ENCODE results near the gene NXN. TPM values are rescaled to one million over a fixed set of nuclear protein-coding genes. Genes with fewer than 3 reads are reported as not detected.

The NXN gene
- total RNA-seq, 1 donor from 2014 or later = 177 TPM

- Mint-ChIP-seq H3K9me3 (ENCODE audit: unreplicated experiment) (peaks cover 14% of the 10 kb centered on the region), H3K36me3 (ENCODE audit: unreplicated experiment) (no peaks in the 10 kb centered on the region), H3K27me3 (ENCODE audit: unreplicated experiment) (peaks cover 12% of the 10 kb centered on the region), H3K4me1 (ENCODE audit: low read depth, unreplicated experiment) (peaks cover 9% of the 10 kb centered on the region), H3K4me3 (ENCODE audit: unreplicated experiment) (no peak overlapping the region), H3K27ac (ENCODE audit: unreplicated experiment) (no peak overlapping the region)
- no peak for DNase-seq
- TF ChIP-seq CTCF (IDR thresholded peaks at IDR 0.05; ENCODE audit: partially characterized antibody, unreplicated experiment) = no peak
These were observed 27.9 kb upstream of the NXN start for GRCh38 chr17:1007310-1008007.

- Mint-ChIP-seq H3K4me3 (ENCODE audit: unreplicated experiment) (no peak overlapping the region), H3K4me1 (ENCODE audit: low read depth, unreplicated experiment) (peaks cover 21% of the 10 kb centered on the region), H3K27me3 (ENCODE audit: unreplicated experiment) (peaks cover 14% of the 10 kb centered on the region), H3K27ac (ENCODE audit: unreplicated experiment) (no peak overlapping the region), H3K36me3 (ENCODE audit: unreplicated experiment) (no peaks in the 10 kb centered on the region), H3K9me3 (ENCODE audit: unreplicated experiment) (peaks cover 18% of the 10 kb centered on the region)
- DNase-seq = no peak
- TF ChIP-seq CTCF (IDR thresholded peaks at IDR 0.05; ENCODE audit: partially characterized antibody, unreplicated experiment) = no peak
These were observed 26.5 kb upstream of the NXN start for GRCh38 chr17:1006054-1006453.

- Mint-ChIP-seq H3K27ac (ENCODE audit: unreplicated experiment) (peak overlapping the region; percentile 24), H3K36me3 (ENCODE audit: unreplicated experiment) (no peaks in the 10 kb centered on the region), H3K4me3 (ENCODE audit: unreplicated experiment) (no peak overlapping the region), H3K27me3 (ENCODE audit: unreplicated experiment) (peaks cover 12% of the 10 kb centered on the region), H3K4me1 (ENCODE audit: low read depth, unreplicated experiment) (peaks cover 26% of the 10 kb centered on the region), H3K9me3 (ENCODE audit: unreplicated experiment) (peaks cover 21% of the 10 kb centered on the region)
- TF ChIP-seq CTCF (IDR thresholded peaks at IDR 0.05; ENCODE audit: partially characterized antibody, unreplicated experiment) = no peak
- DNase-seq = no peak
These were observed 25.9 kb upstream of the NXN start for GRCh38 chr17:1005361-1005946.

- DNase-seq = no peak
- Mint-ChIP-seq H3K27me3 (ENCODE audit: unreplicated experiment) (peaks cover 14% of the 10 kb centered on the region), H3K4me1 (ENCODE audit: low read depth, unreplicated experiment) (peaks cover 30% of the 10 kb centered on the region), H3K27ac (ENCODE audit: unreplicated experiment) (peak overlapping the region; percentile 24), H3K4me3 (ENCODE audit: unreplicated experiment) (no peak overlapping the region), H3K36me3 (ENCODE audit: unreplicated experiment) (no peaks in the 10 kb centered on the region), H3K9me3 (ENCODE audit: unreplicated experiment) (peaks cover 21% of the 10 kb centered on the region)
- TF ChIP-seq CTCF (IDR thresholded peaks at IDR 0.05; ENCODE audit: partially characterized antibody, unreplicated experiment) = no peak
These were observed 25.3 kb upstream of the NXN start for GRCh38 chr17:1004769-1005295.

All from glutamatergic neuron (in vitro differentiated cells).